ENCODE results near the gene HNMT. TPM values are rescaled to one million over a fixed set of nuclear protein-coding genes. Genes with fewer than 3 reads are reported as not detected.

Gene HNMT
- total RNA-seq, 1 donor from 2014 or later, result 67.4 TPM

DNA sequence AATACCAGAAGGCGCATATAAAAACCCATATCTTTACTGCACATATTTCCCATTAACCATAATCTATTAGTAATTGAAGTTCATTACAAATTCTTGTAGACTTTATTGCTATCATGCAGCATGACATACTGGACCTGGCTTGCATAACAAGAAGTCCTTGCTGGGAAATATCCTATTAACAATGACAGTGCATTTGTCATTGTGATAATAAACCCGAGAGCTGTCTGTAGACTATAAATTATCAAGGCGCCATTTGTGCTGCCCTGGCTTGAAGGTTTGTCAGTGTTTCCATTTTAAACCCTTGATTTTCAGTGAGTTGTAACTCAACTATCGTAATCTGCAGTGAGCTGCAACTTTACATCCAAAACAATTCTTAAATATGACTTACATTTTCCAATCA is 59.0 kb downstream of the HNMT start:
- no peaks in the 10 kb centered on the region for H3K4me1 ChIP-seq
- H3K4me3 ChIP-seq, result no peak overlapping the region
- no peaks in the 10 kb centered on the region for H3K36me3 ChIP-seq
- no peak for DNase-seq
- H3K27me3 ChIP-seq, result no peaks in the 10 kb centered on the region
- TF ChIP-seq, protein P1, sequence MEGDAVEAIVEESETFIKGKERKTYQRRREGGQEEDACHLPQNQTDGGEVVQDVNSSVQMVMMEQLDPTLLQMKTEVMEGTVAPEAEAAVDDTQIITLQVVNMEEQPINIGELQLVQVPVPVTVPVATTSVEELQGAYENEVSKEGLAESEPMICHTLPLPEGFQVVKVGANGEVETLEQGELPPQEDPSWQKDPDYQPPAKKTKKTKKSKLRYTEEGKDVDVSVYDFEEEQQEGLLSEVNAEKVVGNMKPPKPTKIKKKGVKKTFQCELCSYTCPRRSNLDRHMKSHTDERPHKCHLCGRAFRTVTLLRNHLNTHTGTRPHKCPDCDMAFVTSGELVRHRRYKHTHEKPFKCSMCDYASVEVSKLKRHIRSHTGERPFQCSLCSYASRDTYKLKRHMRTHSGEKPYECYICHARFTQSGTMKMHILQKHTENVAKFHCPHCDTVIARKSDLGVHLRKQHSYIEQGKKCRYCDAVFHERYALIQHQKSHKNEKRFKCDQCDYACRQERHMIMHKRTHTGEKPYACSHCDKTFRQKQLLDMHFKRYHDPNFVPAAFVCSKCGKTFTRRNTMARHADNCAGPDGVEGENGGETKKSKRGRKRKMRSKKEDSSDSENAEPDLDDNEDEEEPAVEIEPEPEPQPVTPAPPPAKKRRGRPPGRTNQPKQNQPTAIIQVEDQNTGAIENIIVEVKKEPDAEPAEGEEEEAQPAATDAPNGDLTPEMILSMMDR (IDR thresholded peaks at IDR 0.05), result no peak
- no peak overlapping the region for H3K27ac ChIP-seq
- ATAC-seq, result no peak
- intact Hi-C loops (cut with DNase I), result no loop called here
- H3K9me3 ChIP-seq, result no peaks in the 10 kb centered on the region

DNA sequence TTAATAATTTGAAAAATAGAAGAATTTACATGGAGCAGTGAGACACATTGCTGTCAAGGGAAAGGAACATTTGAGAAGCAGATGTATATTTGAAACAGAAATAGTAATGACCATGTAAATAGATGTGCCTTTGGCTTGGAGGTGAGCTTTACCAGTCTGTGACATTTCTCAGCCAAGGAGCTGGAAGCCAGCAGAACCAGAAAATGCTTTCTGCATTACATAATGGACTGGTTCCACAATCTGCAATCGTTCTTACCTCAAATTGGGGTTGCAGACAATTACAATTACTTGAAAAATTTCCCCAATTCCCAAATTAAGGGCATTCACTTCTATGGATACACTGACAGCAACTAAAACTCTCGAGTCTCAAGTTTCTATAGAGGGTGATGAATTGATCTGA is 59.7 kb downstream of the HNMT start:
- no peaks in the 10 kb centered on the region for H3K9me3 ChIP-seq
- no peaks in the 10 kb centered on the region for H3K27me3 ChIP-seq

DNA sequence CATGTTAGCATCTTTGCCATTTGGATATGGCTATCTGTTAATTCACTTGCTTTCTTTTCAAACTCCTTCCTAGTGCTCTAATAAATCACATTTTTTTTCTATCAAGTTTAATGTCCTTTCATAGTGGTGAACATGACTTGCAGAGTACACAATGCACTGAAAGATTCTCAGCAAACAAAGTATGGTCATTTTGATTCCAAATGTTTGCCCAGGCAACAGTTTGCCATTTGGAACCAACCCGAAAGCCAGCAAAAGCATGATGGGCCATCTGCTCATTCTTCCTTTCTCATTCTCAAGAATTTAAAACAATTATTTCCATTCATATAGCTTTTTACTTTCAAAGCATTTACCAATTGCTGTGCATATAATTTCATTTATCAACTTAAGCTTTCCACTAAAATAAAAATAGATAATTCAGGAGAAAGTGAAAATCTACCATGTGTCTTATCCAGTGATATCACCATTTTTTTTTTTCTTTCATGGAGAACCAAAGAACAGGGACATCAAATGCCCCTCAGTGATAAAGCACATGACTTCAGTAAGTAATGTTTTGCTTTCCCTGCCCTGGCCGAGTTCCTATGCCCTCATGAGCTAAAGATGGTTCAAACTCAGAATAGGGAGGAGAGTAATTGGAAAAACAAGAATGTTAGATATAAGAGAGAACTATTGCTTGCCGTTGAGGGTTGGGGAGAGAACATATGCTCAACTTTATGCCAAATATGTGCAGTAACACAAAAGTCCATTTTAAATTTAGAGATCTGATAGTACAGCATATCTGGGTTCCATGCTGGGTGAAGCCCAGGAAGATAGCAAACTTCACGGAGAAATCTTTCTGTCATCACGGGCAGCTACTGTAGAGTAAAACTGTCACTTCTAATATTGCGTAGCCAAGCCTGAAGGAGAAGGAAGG is 62.1 kb downstream of the HNMT start:
- TF ChIP-seq, protein P1 (IDR thresholded peaks at IDR 0.05), result no peak

More for the DNA sequence above, 59.7 kb downstream of the HNMT start:
- no peaks in the 10 kb centered on the region for H3K4me1 ChIP-seq
- ATAC-seq (no peak), DNase-seq (no peak)
- H3K4me3 ChIP-seq, result no peak overlapping the region
- intact Hi-C loops (cut with DNase I), result no loop called here
- H3K36me3 ChIP-seq, result no peaks in the 10 kb centered on the region
- no peak overlapping the region for H3K27ac ChIP-seq
- TF ChIP-seq, protein P1 (IDR thresholded peaks at IDR 0.05), result no peak

DNA sequence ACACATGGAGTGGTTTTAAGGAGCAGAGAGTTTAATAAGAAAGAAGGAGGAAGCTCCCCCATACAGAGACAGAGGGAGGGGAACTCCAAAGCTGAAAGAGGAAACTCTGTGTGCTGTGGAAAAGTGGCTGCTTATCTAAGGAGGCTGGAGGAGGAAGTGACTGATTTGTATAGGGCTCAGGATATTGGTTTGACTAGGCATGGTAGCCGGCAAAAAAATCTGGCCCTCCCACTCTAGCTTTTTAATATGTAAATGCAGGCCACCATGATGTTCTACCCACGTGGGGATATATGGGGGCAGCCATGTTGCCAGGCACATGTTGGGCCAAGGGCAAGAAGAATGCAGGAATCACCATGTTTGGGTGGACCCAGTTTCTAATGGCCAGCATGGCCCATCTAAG is 64.3 kb downstream of the HNMT start:
- DNase-seq (no peak), ATAC-seq (peak; percentile 91)
- TF ChIP-seq, protein P1 (IDR thresholded peaks at IDR 0.05), result no peak
- Histone ChIP-seq H3K9me3 (no peaks in the 10 kb centered on the region), H3K36me3 (no peaks in the 10 kb centered on the region), H3K27me3 (no peaks in the 10 kb centered on the region), H3K27ac (no peak overlapping the region), H3K4me1 (no peaks in the 10 kb centered on the region), H3K4me3 (no peak overlapping the region)
- intact Hi-C loops (cut with DNase I), result no loop called here

More for the DNA sequence above, 62.1 kb downstream of the HNMT start:
- Histone ChIP-seq H3K27ac (no peak overlapping the region), H3K36me3 (no peaks in the 10 kb centered on the region), H3K4me1 (no peaks in the 10 kb centered on the region), H3K4me3 (no peak overlapping the region), H3K27me3 (no peaks in the 10 kb centered on the region), H3K9me3 (no peaks in the 10 kb centered on the region)
- intact Hi-C loops (cut with DNase I), result no loop called here
- DNase-seq (no peak), ATAC-seq (no peak)

DNA sequence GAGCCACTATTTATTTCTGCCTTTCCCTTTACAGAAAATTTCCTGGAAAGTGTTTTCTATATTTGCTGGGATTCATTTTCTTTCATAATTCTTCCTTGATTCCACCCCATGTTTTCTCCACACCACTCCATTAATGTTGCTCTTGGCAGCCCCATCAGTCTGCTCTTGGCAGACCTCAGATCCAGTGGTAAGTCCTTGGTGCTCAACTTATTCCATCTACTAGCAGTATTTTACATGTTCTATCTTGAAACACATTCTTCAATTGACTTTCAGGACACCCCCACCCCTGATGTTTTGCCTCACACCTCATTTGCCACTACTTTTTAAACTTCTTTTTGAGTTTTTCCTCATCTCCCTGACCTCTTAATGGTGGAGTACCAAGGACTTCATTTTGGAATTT is 65.0 kb downstream of the HNMT start:
- no peaks in the 10 kb centered on the region for H3K36me3 ChIP-seq
- intact Hi-C loops (cut with DNase I), result no loop called here
- no peak overlapping the region for H3K4me3 ChIP-seq
- no peaks in the 10 kb centered on the region for H3K9me3 ChIP-seq
- TF ChIP-seq, protein P1 (IDR thresholded peaks at IDR 0.05), result no peak
- DNase-seq (no peak), ATAC-seq (no peak)
- H3K27me3 ChIP-seq, result no peaks in the 10 kb centered on the region
- no peaks in the 10 kb centered on the region for H3K4me1 ChIP-seq
- no peak overlapping the region for H3K27ac ChIP-seq

All from upper lobe of right lung (tissue), 1 donor.